Left hindlimb (tissue), 1 donor: ENCODE data around the gene CIAO1.
A peak's percentile ranks its signal among the peaks of the same experiment; 100 is the strongest.
"Not testable (repeated sequence)": the region's sequence is repeated elsewhere in the genome, so short reads cannot be mapped to it uniquely, and the experiment has no call there.

Experiments used
- DNase-seq: peaks from one replicate; pipeline ENCODE4 v3.0.0-alpha.2; 2018

Gene CIAO1

GRCh38 chr2:96251721-96252292 lies 14.2 kb upstream of the CIAO1 start:
- DNase-seq: peak; percentile 67

- DNase-seq: no peak
Measured at GRCh38 chr2:96252526-96252925, 13.5 kb upstream of the CIAO1 start.

GRCh38 chr2:96253006-96253405 lies 13.0 kb upstream of the CIAO1 start:
- DNase-seq: no peak

- no peak for DNase-seq
Measured at GRCh38 chr2:96254571-96254970, 11.5 kb upstream of the CIAO1 start.

GRCh38 chr2:96256611-96257113 lies 9.4 kb upstream of the CIAO1 start:
- DNase-seq: no peak

GRCh38 chr2:96257744-96258143 lies 8.3 kb upstream of the CIAO1 start:
- DNase-seq: not testable (repeated sequence)

GRCh38 chr2:96258166-96259022 lies 7.6 kb upstream of the CIAO1 start:
- DNase-seq: no peak

- no peak for DNase-seq
Measured at GRCh38 chr2:96259497-96259921, 6.5 kb upstream of the CIAO1 start.

GRCh38 chr2:96260387-96261260 lies 5.4 kb upstream of the CIAO1 start:
- DNase-seq: no peak

GRCh38 chr2:96261328-96262003 lies 4.6 kb upstream of the CIAO1 start:
- no peak for DNase-seq

- no peak for DNase-seq
Measured at GRCh38 chr2:96262306-96262705, 3.7 kb upstream of the CIAO1 start.

- DNase-seq: no peak
Measured at GRCh38 chr2:96264086-96264485, 1.9 kb upstream of the CIAO1 start.

GRCh38 chr2:96264656-96265348 lies 1.2 kb upstream of the CIAO1 start:
- DNase-seq: no peak

- DNase-seq: no peak
Measured at GRCh38 chr2:96265349-96265839, 631 bp upstream of the CIAO1 start.

GRCh38 chr2:96267159-96267971 lies 1.3 kb downstream of the CIAO1 start:
- no peak for DNase-seq

GRCh38 chr2:96271995-96272394 lies 6.0 kb downstream of the CIAO1 start:
- DNase-seq: no peak

GRCh38 chr2:96273763-96274162 lies 7.7 kb downstream of the CIAO1 start:
- DNase-seq: no peak

GRCh38 chr2:96274355-96275056 lies 8.5 kb downstream of the CIAO1 start:
- no peak for DNase-seq

GRCh38 chr2:96276787-96277499 lies 10.9 kb downstream of the CIAO1 start:
- DNase-seq: no peak
